Activated B cell treated with CpG ODN at 0.5 μM for 24 hours (primary cell): ENCODE measurements around the gene MAP1B. TPM values are rescaled to one million over a fixed set of nuclear protein-coding genes. Genes with fewer than 3 reads are reported as not detected.

Source experiments
- ATAC-seq: fragments of 200-7000 bp; cut with Tn5 transposase; one replicate; pipeline ENCODE4 v1.10.0; 2021; ENCODE audit warnings: low read depth, mild to moderate bottlenecking, moderate library complexity
- CTCF ChIA-PET: fragments of 350-600 bp; sonication (Branson Sonifier 250); formaldehyde crosslinking; loops from one replicate; lab custom pipeline; 2021; ENCODE audit warnings: antibody characterized with exemption; lab: Charles Lee
- POLR2A ChIA-PET: fragments of 350-600 bp; sonication (Branson Sonifier 250); formaldehyde crosslinking; loops from one replicate; lab custom pipeline; 2021; ENCODE audit warnings: antibody characterized with exemption; lab: Charles Lee
- DNase-seq: peaks from one replicate; pipeline ENCODE4 v3.0.0; 2022
- H3K27ac Mint-ChIP-seq: one replicate; pipeline ENCODE4 v1.8.0; 2020; ENCODE audit warnings: mixed read lengths
- H3K27me3 Mint-ChIP-seq: one replicate; pipeline ENCODE4 v1.8.0; 2021; ENCODE audit warnings: mixed read lengths
- H3K36me3 Mint-ChIP-seq: one replicate; pipeline ENCODE4 v1.8.0; 2021; ENCODE audit warnings: low read depth, mixed read lengths
- H3K4me1 Mint-ChIP-seq: one replicate; pipeline ENCODE4 v1.8.0; 2021; ENCODE audit warnings: mixed read lengths
- H3K4me3 Mint-ChIP-seq: one replicate; pipeline ENCODE4 v1.8.0; 2020; ENCODE audit warnings: mild to moderate bottlenecking, mixed read lengths
- H3K9me3 Mint-ChIP-seq: one replicate; pipeline ENCODE4 v1.8.0; 2020; ENCODE audit warnings: mixed read lengths
- CTCF ChIP-seq: fragments of 200-600 bp; IDR thresholded peaks from one replicate; pipeline ENCODE4 v1.8.0; 2022; ENCODE audit warnings: antibody characterized with exemption, mild to moderate bottlenecking
- intact Hi-C: fragments of 100-400 bp; cut with micrococcal nuclease; formaldehyde crosslinking; loops from one replicate; pipeline ENCODE4 v1.15.1; 2024
- total RNA-seq: library from RNA; stranded (reverse); gene quantifications from 2 replicates; pipeline ENCODE4 v1.2.3, GENCODE V29; 2022

The MAP1B gene
- total RNA-seq, 1 donor from 2014 or later, result 0.09 TPM

GRCh38 chr5:72066705-72067107 is 40.6 kb upstream of the MAP1B start:
- ATAC-seq (no peak), DNase-seq (no peak)
- no peak overlapping the region for H3K27ac Mint-ChIP-seq
- TF ChIP-seq CTCF, result no peak
- no peaks in the 10 kb centered on the region for H3K9me3 Mint-ChIP-seq
- no peak overlapping the region for H3K4me3 Mint-ChIP-seq
- ChIA-PET CTCF (no interaction called here), POLR2A (no interaction called here)
- intact Hi-C loops, result no loop called here
- no peaks in the 10 kb centered on the region for H3K36me3 Mint-ChIP-seq
- H3K27me3 Mint-ChIP-seq, result peaks cover 9% of the 10 kb centered on the region
- no peaks in the 10 kb centered on the region for H3K4me1 Mint-ChIP-seq

- Mint-ChIP-seq H3K4me1 (no peaks in the 10 kb centered on the region), H3K27me3 (peaks cover 10% of the 10 kb centered on the region), H3K4me3 (no peak overlapping the region), H3K9me3 (no peaks in the 10 kb centered on the region), H3K27ac (no peak overlapping the region), H3K36me3 (no peaks in the 10 kb centered on the region)
- CTCF ChIA-PET, result no interaction called here
- ATAC-seq, result no peak
- intact Hi-C loops, result no loop called here
- TF ChIP-seq CTCF, result no peak
- DNase-seq, result no peak
- POLR2A ChIA-PET, result no interaction called here
Measured at GRCh38 chr5:72067682-72068470, 39.4 kb upstream of the MAP1B start.

GRCh38 chr5:72070529-72070928 is 36.7 kb upstream of the MAP1B start:
- Mint-ChIP-seq H3K36me3 (no peaks in the 10 kb centered on the region), H3K4me3 (no peak overlapping the region), H3K27me3 (peaks cover 9% of the 10 kb centered on the region), H3K9me3 (no peaks in the 10 kb centered on the region), H3K27ac (no peak overlapping the region), H3K4me1 (no peaks in the 10 kb centered on the region)
- no peak for TF ChIP-seq CTCF
- POLR2A ChIA-PET, result no interaction called here
- no peak for DNase-seq
- ATAC-seq, result no peak
- intact Hi-C loops, result no loop called here
- CTCF ChIA-PET, result no interaction called here

GRCh38 chr5:72071906-72072305 is 35.4 kb upstream of the MAP1B start:
- ATAC-seq (no peak), DNase-seq (no peak)
- TF ChIP-seq CTCF, result no peak
- H3K4me1 Mint-ChIP-seq, result no peaks in the 10 kb centered on the region
- intact Hi-C loops, result no loop called here
- ChIA-PET POLR2A (no interaction called here), CTCF (no interaction called here)
- H3K27me3 Mint-ChIP-seq, result peaks cover 12% of the 10 kb centered on the region
- no peaks in the 10 kb centered on the region for H3K36me3 Mint-ChIP-seq
- no peak overlapping the region for H3K4me3 Mint-ChIP-seq
- H3K9me3 Mint-ChIP-seq, result no peaks in the 10 kb centered on the region
- H3K27ac Mint-ChIP-seq, result no peak overlapping the region

GRCh38 chr5:72074251-72074650 is 33.0 kb upstream of the MAP1B start:
- ChIA-PET POLR2A (no interaction called here), CTCF (no interaction called here)
- TF ChIP-seq CTCF, result no peak
- Mint-ChIP-seq H3K27me3 (peaks cover 17% of the 10 kb centered on the region), H3K9me3 (no peaks in the 10 kb centered on the region), H3K36me3 (no peaks in the 10 kb centered on the region), H3K4me3 (no peak overlapping the region), H3K4me1 (no peaks in the 10 kb centered on the region), H3K27ac (no peak overlapping the region)
- intact Hi-C loops, result no loop called here
- no peak for ATAC-seq
- DNase-seq, result no peak
